HEK293 (cell line): ENCODE measurements around the gene FLNC.

ENCODE experiments used
- CTCF ChIA-PET: fragments of 350-600 bp; formaldehyde crosslinking; extraction: SDS; loops from one replicate; lab custom pipeline; 2021; ENCODE audit warnings: antibody characterized with exemption; lab: Yijun Ruan, JAX
- POLR2A ChIA-PET: fragments of 300-600 bp; formaldehyde crosslinking; extraction: SDS; loops from one replicate; lab custom pipeline; 2020; ENCODE audit warnings: antibody characterized with exemption, inconsistent platforms; lab: Yijun Ruan, JAX
- H3K27ac ChIP-seq: fragments of 200-500 bp; sonication (Bioruptor generic); 2 replicates; pipeline ENCODE4 v1.5.1; 2014; ENCODE audit warnings: low read depth, low read length, control low read depth, inconsistent platforms; ENCODE audit errors: extremely low read depth
- H3K36me3 ChIP-seq, 2 experiments: fragments of 200-500 bp in 1 of 2; sonication (Bioruptor generic) in 1 of 2; 1 replicate in 1 of 2; 2 replicates in 1 of 2; pipeline ENCODE4 v1.5.1; 2014 to 2017; ENCODE audit warnings: inconsistent platforms in 2 of 2, low read length in 2 of 2; ENCODE audit not compliant: control insufficient read depth in 2 of 2, insufficient read depth in 1 of 2
- H3K4me1 ChIP-seq: fragments of 200-500 bp; sonication (Bioruptor generic); 2 replicates; pipeline ENCODE4 v1.5.1; 2014; ENCODE audit warnings: mild to moderate bottlenecking, low read length, inconsistent platforms; ENCODE audit not compliant: control insufficient read depth, insufficient read depth
- H3K4me3 ChIP-seq: 2 replicates; pipeline ENCODE4 v1.5.1; 2011; ENCODE audit warnings: low read depth, mild to moderate bottlenecking, control low read depth, low read length, moderate library complexity
- H3K9me3 ChIP-seq: fragments of 200-500 bp; sonication (Bioruptor generic); 2 replicates; pipeline ENCODE4 v1.5.1; 2014; ENCODE audit warnings: low read depth, low read length, inconsistent platforms; ENCODE audit not compliant: control insufficient read depth, insufficient read depth
- BCL11A ChIP-seq: fragments of 450-650 bp; formaldehyde crosslinking; IDR thresholded peaks from 2 replicates; pipeline ENCODE4 v1.5.1; 2016; ENCODE audit warnings: low read depth, missing biosample characterization, missing genetic modification characterization
- CTCF ChIP-seq: fragments of 450-650 bp; formaldehyde crosslinking; IDR thresholded peaks from 2 replicates; pipeline ENCODE4 v1.5.1; 2016; ENCODE audit warnings: missing biosample characterization, missing genetic modification characterization
- IKZF3 ChIP-seq: fragments of 450-650 bp; IDR thresholded peaks from 2 replicates; pipeline ENCODE4 v1.5.0; 2018; ENCODE audit warnings: missing biosample characterization, mild to moderate bottlenecking, missing genetic modification characterization, moderate library complexity
- OVOL3 ChIP-seq: fragments of 450-650 bp; formaldehyde crosslinking; IDR thresholded peaks from 2 replicates; pipeline ENCODE4 v1.5.1; 2016; ENCODE audit warnings: missing biosample characterization, missing genetic modification characterization
- PRDM1 ChIP-seq: fragments of 450-650 bp; formaldehyde crosslinking; IDR thresholded peaks from 2 replicates; pipeline ENCODE4; 2016; ENCODE audit warnings: missing biosample characterization, missing genetic modification characterization
- RBAK ChIP-seq: fragments of 450-650 bp; formaldehyde crosslinking; IDR thresholded peaks from 2 replicates; pipeline ENCODE4 v1.5.1; 2016; ENCODE audit warnings: missing biosample characterization, missing genetic modification characterization
- SCRT2 ChIP-seq: fragments of 450-650 bp; formaldehyde crosslinking; IDR thresholded peaks from 2 replicates; pipeline ENCODE4 v1.5.1; 2016; ENCODE audit warnings: missing biosample characterization, missing genetic modification characterization
- TRIM28 ChIP-seq: IDR thresholded peaks from 2 replicates; pipeline ENCODE4 v1.6.1; 2011; ENCODE audit warnings: low read length, control low read depth, borderline replicate concordance
- ZNF184 ChIP-seq: fragments of 450-650 bp; IDR thresholded peaks from 2 replicates; pipeline ENCODE4 v1.5.1; 2018; ENCODE audit warnings: missing biosample characterization, mild to moderate bottlenecking, missing genetic modification characterization
- ZNF2 ChIP-seq: fragments of 450-650 bp; formaldehyde crosslinking; IDR thresholded peaks from 2 replicates; pipeline ENCODE4 v1.5.1; 2016; ENCODE audit warnings: missing biosample characterization, missing genetic modification characterization
- ZNF354C ChIP-seq: fragments of 450-650 bp; formaldehyde crosslinking; IDR thresholded peaks from 2 replicates; pipeline ENCODE4 v1.5.1; 2016; ENCODE audit warnings: missing biosample characterization, missing genetic modification characterization, low read depth, borderline replicate concordance
- ZNF404 ChIP-seq: fragments of 450-650 bp; formaldehyde crosslinking; IDR thresholded peaks from 2 replicates; pipeline ENCODE4 v1.5.1; 2017; ENCODE audit warnings: missing biosample characterization, missing genetic modification characterization
- ZNF514 ChIP-seq: fragments of 450-650 bp; formaldehyde crosslinking; IDR thresholded peaks from 2 replicates; pipeline ENCODE4 v1.5.1; 2016; ENCODE audit warnings: missing biosample characterization, missing genetic modification characterization
- ZNF558 ChIP-seq: fragments of 450-650 bp; formaldehyde crosslinking; IDR thresholded peaks from 2 replicates; pipeline ENCODE4 v1.5.1; 2016; ENCODE audit warnings: missing biosample characterization, missing genetic modification characterization
- ZNF624 ChIP-seq: fragments of 450-650 bp; formaldehyde crosslinking; IDR thresholded peaks from 2 replicates; pipeline ENCODE4 v1.5.1; 2017; ENCODE audit warnings: missing biosample characterization, missing genetic modification characterization
- ZNF639 ChIP-seq: fragments of 450-650 bp; formaldehyde crosslinking; IDR thresholded peaks from 2 replicates; pipeline ENCODE4 v1.5.1; 2016; ENCODE audit warnings: missing biosample characterization, missing genetic modification characterization
- ZNF658 ChIP-seq: fragments of 450-650 bp; formaldehyde crosslinking; IDR thresholded peaks from 2 replicates; pipeline ENCODE4; 2016; ENCODE audit warnings: missing biosample characterization, missing genetic modification characterization
- ZNF664 ChIP-seq: fragments of 450-650 bp; formaldehyde crosslinking; IDR thresholded peaks from 2 replicates; pipeline ENCODE4 v1.5.1; 2016; ENCODE audit warnings: missing biosample characterization, missing genetic modification characterization
- ZNF677 ChIP-seq: fragments of 450-650 bp; IDR thresholded peaks from 2 replicates; pipeline ENCODE4 v1.5.0; 2018; ENCODE audit warnings: missing biosample characterization, mild to moderate bottlenecking, missing genetic modification characterization, moderate library complexity
- ZNF704 ChIP-seq: fragments of 450-650 bp; formaldehyde crosslinking; IDR thresholded peaks from 2 replicates; pipeline ENCODE4 v1.5.1; 2016; ENCODE audit warnings: missing biosample characterization, missing genetic modification characterization
- ZSCAN18 ChIP-seq: fragments of 450-650 bp; formaldehyde crosslinking; IDR thresholded peaks from 2 replicates; pipeline ENCODE4 v1.5.1; 2016; ENCODE audit warnings: missing biosample characterization, missing genetic modification characterization
- ZSCAN4 ChIP-seq: fragments of 450-650 bp; formaldehyde crosslinking; IDR thresholded peaks from 2 replicates; pipeline ENCODE4 v1.5.1; 2017; ENCODE audit warnings: missing biosample characterization, missing genetic modification characterization

Gene FLNC

GRCh38 chr7:128807191-128807590 lies 23.0 kb upstream of the FLNC start (continued):
- TF ChIP-seq ZNF624 (tag by site-specific recombination) (no peak), ZNF2 (no peak), OVOL3 (tag by site-specific recombination) (no peak), ZNF639 (tag by site-specific recombination) (no peak), ZSCAN18 (no peak), ZNF184 (tag by site-specific recombination) (no peak)
- TF ChIP-seq, all 188 proteins: peak for 0

GRCh38 chr7:128809363-128809762 lies 20.8 kb upstream of the FLNC start:
- TF ChIP-seq ZNF624 (tag by site-specific recombination): no peak
- no peak for TF ChIP-seq ZSCAN4 (tag by site-specific recombination)
- TF ChIP-seq CTCF: no peak
- no peak for TF ChIP-seq ZNF514 (tag by site-specific recombination)
- TF ChIP-seq ZNF658: no peak
- no peak for TF ChIP-seq BCL11A (tag by site-specific recombination)
- no peak for TF ChIP-seq ZNF704 (tag by site-specific recombination)
- no peak for TF ChIP-seq TRIM28
- TF ChIP-seq ZNF664 (tag by site-specific recombination): no peak
- no peak for TF ChIP-seq RBAK (tag by site-specific recombination)
- no peak for TF ChIP-seq ZNF558 (tag by site-specific recombination)
- no peak for TF ChIP-seq ZNF404 (tag by site-specific recombination)
- no peak for TF ChIP-seq PRDM1 (tag by site-specific recombination)
- no peak for TF ChIP-seq ZNF354C
- no peak for TF ChIP-seq SCRT2
- TF ChIP-seq IKZF3: no peak
- TF ChIP-seq ZNF677 (tag by site-specific recombination): no peak
- Histone ChIP-seq H3K27ac (no peak overlapping the region), H3K4me3 (no peak overlapping the region), H3K9me3 (no peaks in the 10 kb centered on the region), H3K36me3 (peaks cover 4 to 52% of the 10 kb centered on the region in 2 experiments; a peak in 1 of 3 replicates), H3K4me1 (no peaks in the 10 kb centered on the region)
- POLR2A ChIA-PET: interaction anchor here (0.7 kb wide), 1 partner anchor 76 kb away, joined by 6 read pairs; no protein-coding TSS in a partner anchor
- CTCF ChIA-PET: interaction anchor here (0.7 to 1.4 kb wide), 2 partner anchors 54 to 385 kb away, joined by 3 read pairs; no protein-coding TSS in a partner anchor
